ENCODE data around the gene EED. TPM values are rescaled to one million over a fixed set of nuclear protein-coding genes. Genes with fewer than 3 reads are reported as not detected.

Gene EED
- total RNA-seq, 1 donor from 2014 or later = 16.5 TPM

- DNase-seq (ENCODE audit: extremely low spot score, unreplicated experiment) = no peak
- H3K4me3 Mint-ChIP-seq (ENCODE audit: unreplicated experiment) = no peak overlapping the region
- no peak for TF ChIP-seq CTCF (IDR thresholded peaks at IDR 0.05)
Observed at GRCh38 chr11:86197448-86197847, 47.1 kb upstream of the EED start.

DNA sequence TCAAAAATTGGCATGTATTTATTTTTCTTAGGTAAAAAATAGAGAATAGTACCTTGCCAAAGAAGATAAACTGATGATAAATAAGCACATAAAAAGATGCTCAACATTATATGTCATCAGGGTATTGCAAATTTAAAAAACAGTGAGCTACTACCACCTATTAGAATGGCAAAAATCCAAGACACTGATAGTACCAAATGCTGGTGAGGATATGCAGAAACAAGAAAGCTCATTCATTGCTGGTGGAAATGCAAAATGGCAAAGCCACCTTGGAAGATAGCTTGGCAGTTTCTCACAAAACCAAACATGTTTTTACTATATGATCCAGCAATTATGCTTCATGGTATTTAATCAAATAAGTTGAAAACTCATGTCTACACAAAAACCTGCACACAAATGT is 46.4 kb upstream of the EED start:
- Mint-ChIP-seq H3K27ac (ENCODE audit: unreplicated experiment) (no peak overlapping the region), H3K9me3 (ENCODE audit: unreplicated experiment) (no peaks in the 10 kb centered on the region), H3K4me3 (ENCODE audit: unreplicated experiment) (no peak overlapping the region), H3K36me3 (ENCODE audit: unreplicated experiment) (no peaks in the 10 kb centered on the region), H3K4me1 (ENCODE audit: unreplicated experiment) (peaks cover 12% of the 10 kb centered on the region), H3K27me3 (ENCODE audit: unreplicated experiment) (no peaks in the 10 kb centered on the region)
- TF ChIP-seq CTCF (IDR thresholded peaks at IDR 0.05) = no peak
- DNase-seq (ENCODE audit: extremely low spot score, unreplicated experiment) = no peak

More at GRCh38 chr11:86197448-86197847, 47.1 kb upstream of the EED start:
- Mint-ChIP-seq H3K4me1 (ENCODE audit: unreplicated experiment) (peaks cover 19% of the 10 kb centered on the region), H3K9me3 (ENCODE audit: unreplicated experiment) (no peaks in the 10 kb centered on the region), H3K27ac (ENCODE audit: unreplicated experiment) (no peak overlapping the region), H3K36me3 (ENCODE audit: unreplicated experiment) (no peaks in the 10 kb centered on the region), H3K27me3 (ENCODE audit: unreplicated experiment) (no peaks in the 10 kb centered on the region)

DNA sequence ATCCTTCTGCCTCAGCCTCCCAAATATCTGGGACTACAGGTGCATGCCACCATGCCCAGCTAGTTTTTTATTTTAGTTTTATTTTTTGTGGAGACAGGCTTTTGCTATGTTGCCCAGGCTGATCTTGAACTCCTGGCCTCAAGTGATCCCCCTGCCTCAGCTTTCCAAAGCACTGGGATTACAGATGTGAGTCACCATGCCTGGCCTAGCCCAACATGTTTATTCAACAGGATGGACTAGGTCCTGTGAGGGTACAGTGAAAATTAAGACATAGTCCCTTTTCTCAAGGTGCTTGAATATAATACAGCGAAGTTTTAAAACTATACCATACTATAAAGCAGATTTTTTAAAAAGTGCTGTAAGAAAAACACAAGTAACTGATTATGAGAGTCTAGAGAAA is 45.2 kb upstream of the EED start:
- H3K4me3 Mint-ChIP-seq (ENCODE audit: unreplicated experiment) = no peak overlapping the region
- H3K36me3 Mint-ChIP-seq (ENCODE audit: unreplicated experiment) = no peaks in the 10 kb centered on the region
- H3K4me1 Mint-ChIP-seq (ENCODE audit: unreplicated experiment) = peaks cover 5% of the 10 kb centered on the region
- H3K27me3 Mint-ChIP-seq (ENCODE audit: unreplicated experiment) = no peaks in the 10 kb centered on the region
- no peak overlapping the region for H3K27ac Mint-ChIP-seq (ENCODE audit: unreplicated experiment)
- H3K9me3 Mint-ChIP-seq (ENCODE audit: unreplicated experiment) = no peaks in the 10 kb centered on the region
- no peak for TF ChIP-seq CTCF (IDR thresholded peaks at IDR 0.05)
- no peak for DNase-seq (ENCODE audit: extremely low spot score, unreplicated experiment)

- Mint-ChIP-seq H3K9me3 (ENCODE audit: unreplicated experiment) (no peaks in the 10 kb centered on the region), H3K4me3 (ENCODE audit: unreplicated experiment) (no peak overlapping the region), H3K27ac (ENCODE audit: unreplicated experiment) (no peak overlapping the region), H3K4me1 (ENCODE audit: unreplicated experiment) (peaks cover 5% of the 10 kb centered on the region), H3K36me3 (ENCODE audit: unreplicated experiment) (no peaks in the 10 kb centered on the region), H3K27me3 (ENCODE audit: unreplicated experiment) (no peaks in the 10 kb centered on the region)
- no peak for DNase-seq (ENCODE audit: extremely low spot score, unreplicated experiment)
- TF ChIP-seq CTCF (IDR thresholded peaks at IDR 0.05) = no peak
Observed at GRCh38 chr11:86201371-86201884, 43.1 kb upstream of the EED start.

DNA sequence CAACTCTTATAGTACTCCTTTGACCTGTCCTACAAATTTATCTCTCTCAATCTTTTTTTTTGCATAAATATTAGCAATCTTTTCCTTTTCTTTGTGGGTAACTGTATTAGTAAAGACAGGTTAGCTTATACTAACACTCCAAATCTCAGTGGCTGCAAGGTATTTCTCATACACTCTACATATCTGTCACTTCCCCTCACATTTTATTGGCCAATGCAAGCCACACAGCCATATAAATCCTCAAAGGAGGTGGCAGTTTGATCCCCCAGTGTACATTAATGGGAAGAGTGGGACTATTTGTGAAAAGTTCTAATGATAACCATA is 42.6 kb upstream of the EED start:
- no peak for DNase-seq (ENCODE audit: extremely low spot score, unreplicated experiment)
- no peaks in the 10 kb centered on the region for H3K36me3 Mint-ChIP-seq (ENCODE audit: unreplicated experiment)
- TF ChIP-seq CTCF (IDR thresholded peaks at IDR 0.05) = no peak
- H3K9me3 Mint-ChIP-seq (ENCODE audit: unreplicated experiment) = no peaks in the 10 kb centered on the region
- H3K4me1 Mint-ChIP-seq (ENCODE audit: unreplicated experiment) = peaks cover 5% of the 10 kb centered on the region
- H3K27ac Mint-ChIP-seq (ENCODE audit: unreplicated experiment) = no peak overlapping the region
- no peaks in the 10 kb centered on the region for H3K27me3 Mint-ChIP-seq (ENCODE audit: unreplicated experiment)
- no peak overlapping the region for H3K4me3 Mint-ChIP-seq (ENCODE audit: unreplicated experiment)

All from osteocyte (in vitro differentiated cells).